ENCODE data around the gene LZTR1. TPM values are rescaled to one million over a fixed set of nuclear protein-coding genes. Genes with fewer than 3 reads are reported as not detected.
"Not testable (repeated sequence)": the region's sequence is repeated elsewhere in the genome, so short reads cannot be mapped to it uniquely, and the experiment has no call there.

The LZTR1 gene
- total RNA-seq, 1 experiment from 2014 or later, result 34.1 TPM

DNA sequence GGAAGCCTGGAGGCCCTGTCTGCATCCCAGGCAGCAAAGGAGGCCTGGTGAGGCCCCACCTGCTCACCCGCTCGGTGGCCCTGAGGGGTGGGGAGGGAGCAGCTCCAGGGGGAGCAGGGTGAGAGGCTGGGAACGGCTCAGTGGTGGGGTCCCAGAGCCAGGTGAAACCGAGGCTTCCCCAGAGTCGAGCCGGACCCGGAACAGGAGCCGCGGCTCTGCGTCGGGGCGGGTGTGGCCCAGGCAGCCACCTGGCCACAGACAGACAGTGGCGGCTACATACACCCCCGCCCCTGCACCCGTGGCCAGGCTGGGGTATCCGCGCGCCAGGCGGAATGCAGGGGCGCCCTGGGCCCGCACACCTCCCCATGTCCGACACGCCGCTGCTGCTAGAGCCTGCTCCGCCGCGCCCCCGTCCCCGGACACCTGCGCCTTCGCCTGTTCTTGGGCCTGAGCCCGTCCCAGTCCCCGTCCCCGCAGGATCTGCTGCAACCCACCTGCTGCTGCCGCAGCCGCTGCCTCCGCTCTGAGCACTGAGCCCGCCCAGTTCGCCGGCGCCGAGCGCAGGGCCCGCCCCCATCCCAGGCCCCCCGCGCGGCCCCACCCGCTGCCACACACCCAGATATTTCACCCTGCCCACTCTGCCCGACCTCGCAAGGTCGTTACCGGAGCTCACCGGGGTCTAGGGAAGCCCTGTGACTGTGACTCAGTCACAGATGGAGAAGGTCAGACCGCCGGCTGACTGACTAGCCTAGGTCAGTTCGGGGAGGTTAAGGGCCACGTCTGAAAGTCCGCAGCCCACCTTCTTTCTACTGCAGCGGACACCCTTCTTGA lies 50.2 kb downstream of the LZTR1 start, which contains the start of gene SLC7A4:
Gene SLC7A4 (minus strand): TSS at position 525 of the 831 bp plus-strand sequence. CDS start 749 bp downstream, outside the sequence.
- DNase-seq (ENCODE audit: low read depth, low spot score), result no peak
- in situ Hi-C loops (cut with HindIII; ENCODE audit: low pct_unique_long_range_greater_than_20kb, low sequenced_read_pairs), result no loop called here

DNA sequence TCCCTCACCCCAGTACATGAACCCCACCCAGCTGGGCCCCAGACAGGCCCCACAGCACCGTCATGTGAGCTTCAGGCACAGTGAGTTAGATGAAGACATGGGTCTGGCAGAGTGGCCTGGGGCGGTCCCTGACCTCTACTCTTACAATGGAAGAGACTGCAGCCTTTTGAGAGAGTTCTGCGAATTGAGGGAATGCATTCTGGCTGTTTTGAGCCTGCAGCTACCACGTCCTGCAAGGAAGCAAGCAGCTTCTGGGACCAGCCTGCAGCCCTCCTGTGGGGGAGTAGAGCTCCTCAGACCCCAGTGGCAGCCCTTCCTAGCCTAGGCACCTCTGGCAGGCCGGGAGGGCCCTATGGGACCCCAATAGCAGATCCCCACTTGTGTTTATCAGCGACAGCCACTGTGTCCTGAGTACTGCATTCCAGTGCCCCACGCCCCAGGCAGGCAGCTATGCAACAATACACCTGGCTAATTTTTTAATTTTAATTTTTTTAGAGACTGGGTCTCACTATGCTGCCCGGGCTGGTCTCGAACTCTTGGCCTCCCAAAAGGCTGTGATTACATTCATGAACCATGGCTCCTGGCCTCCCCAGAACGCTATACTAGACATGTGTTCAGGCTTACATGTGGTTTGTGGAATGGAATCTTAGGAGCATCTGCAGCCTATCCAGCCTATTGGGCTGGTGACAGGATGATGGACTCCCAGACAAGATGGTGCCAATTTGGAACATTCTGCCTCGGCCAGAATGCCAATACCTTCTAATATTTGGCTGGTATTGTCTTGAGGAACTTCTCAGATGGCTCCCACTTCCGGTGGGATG lies 51.0 kb downstream of the LZTR1 start:
- peak; percentile 70 for DNase-seq (ENCODE audit: low read depth, low spot score)
- in situ Hi-C loops (cut with HindIII; ENCODE audit: low pct_unique_long_range_greater_than_20kb, low sequenced_read_pairs), result no loop called here

DNA sequence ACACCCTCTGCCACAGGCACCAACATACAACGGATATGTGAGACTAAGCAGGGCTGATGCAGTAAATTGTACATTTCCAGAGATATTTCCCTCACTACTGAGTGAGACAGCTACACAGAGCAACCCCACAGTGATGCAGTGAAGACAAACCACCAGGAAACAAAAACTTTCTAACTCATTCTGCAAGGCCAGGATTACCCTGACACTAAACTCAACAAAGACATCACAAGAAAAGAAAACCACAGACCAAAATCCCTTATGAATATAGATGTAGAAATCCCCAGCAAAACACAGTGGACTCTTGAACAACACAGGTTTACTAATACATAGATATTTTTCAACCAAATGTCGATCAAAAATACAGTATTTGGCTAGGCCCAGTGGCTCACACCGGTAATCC lies 51.8 kb downstream of the LZTR1 start:
- no peak for DNase-seq (ENCODE audit: low read depth, low spot score)
- in situ Hi-C loops (cut with HindIII; ENCODE audit: low pct_unique_long_range_greater_than_20kb, low sequenced_read_pairs), result no loop called here

DNA sequence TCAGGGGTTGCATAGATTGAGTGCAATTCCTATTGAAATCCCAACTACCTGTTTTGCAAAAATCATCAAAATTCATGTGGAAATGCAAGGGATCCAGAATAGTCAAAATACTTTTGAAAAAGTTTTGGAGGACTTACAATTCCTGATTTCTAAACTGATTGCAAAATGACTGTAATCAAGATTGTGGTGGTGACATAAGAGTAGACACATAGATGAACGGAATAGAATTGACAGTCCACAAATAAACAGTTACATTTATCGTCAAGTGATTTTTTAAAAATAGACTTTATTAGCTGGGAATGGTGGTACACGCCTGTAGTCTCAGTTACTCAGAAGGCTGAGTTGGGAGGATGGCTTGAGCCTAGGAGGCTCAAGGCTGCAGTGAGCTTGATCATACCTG lies 52.9 kb downstream of the LZTR1 start:
- no peak for DNase-seq (ENCODE audit: low read depth, low spot score)
- in situ Hi-C loops (cut with HindIII; ENCODE audit: low pct_unique_long_range_greater_than_20kb, low sequenced_read_pairs), result no loop called here

DNA sequence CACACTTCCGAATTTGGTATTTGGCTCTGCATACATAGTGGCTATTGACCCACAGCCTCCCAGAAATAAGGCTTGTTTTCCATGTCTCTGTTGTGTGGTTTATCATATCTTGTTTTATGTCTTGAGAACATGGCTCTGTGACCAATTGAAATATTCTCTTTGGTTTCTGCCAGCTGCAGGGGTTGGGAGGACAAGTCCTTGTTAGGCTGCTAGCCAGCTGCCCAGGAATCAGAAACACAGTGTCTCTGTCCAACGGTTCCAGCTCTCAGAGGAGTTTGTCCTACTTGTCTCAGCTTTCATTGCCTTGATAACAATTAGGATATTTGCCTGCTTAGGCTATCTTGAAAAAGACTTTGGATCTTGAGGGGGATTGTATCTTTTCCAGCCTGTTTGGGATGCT lies 56.3 kb downstream of the LZTR1 start:
- in situ Hi-C loops (cut with HindIII; ENCODE audit: low pct_unique_long_range_greater_than_20kb, low sequenced_read_pairs), result no loop called here
- no peak for DNase-seq (ENCODE audit: low read depth, low spot score)

DNA sequence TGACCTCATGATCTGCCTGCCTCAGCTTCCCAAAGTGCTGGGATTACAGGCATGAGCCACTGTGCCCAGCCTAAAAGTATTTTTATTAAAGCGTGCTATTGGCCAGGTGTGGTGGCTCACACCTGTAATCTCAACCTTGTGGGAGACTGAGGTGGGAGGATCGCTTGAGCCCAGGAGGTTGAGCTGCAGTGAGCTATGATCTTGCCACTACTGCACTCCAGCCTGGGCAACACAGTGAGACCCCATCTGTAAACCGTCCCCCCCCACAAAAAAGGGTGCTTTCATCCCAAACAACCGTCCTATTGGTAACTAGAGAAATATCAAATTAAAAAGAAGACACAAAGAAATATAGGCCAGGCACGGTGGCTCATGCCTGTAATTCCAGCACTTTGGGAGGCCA lies 57.1 kb downstream of the LZTR1 start:
- in situ Hi-C loops (cut with HindIII; ENCODE audit: low pct_unique_long_range_greater_than_20kb, low sequenced_read_pairs); DNase-seq (ENCODE audit: low read depth, low spot score): not testable (repeated sequence)

DNA sequence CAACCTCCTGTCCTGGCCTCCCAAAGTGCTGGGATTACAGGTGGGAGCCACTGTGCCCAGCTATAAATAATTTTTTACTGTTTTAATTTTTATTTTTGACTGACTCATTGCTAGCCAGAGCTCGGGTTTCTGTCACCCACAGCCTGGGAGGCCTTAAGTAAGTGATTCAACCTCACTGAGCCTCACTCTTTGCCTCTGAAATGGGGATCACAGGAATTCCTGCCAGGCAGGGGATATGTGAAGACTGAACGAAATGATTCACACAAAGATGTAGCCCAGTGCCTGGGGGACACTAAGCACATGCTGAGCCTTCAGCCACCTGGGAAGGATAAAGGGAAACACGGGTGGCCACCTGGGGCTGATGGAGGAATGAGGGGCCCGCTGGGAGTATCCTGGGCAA lies 59.8 kb downstream of the LZTR1 start:
- no peak for DNase-seq (ENCODE audit: low read depth, low spot score)
- in situ Hi-C loops (cut with HindIII; ENCODE audit: low pct_unique_long_range_greater_than_20kb, low sequenced_read_pairs), result no loop called here

DNA sequence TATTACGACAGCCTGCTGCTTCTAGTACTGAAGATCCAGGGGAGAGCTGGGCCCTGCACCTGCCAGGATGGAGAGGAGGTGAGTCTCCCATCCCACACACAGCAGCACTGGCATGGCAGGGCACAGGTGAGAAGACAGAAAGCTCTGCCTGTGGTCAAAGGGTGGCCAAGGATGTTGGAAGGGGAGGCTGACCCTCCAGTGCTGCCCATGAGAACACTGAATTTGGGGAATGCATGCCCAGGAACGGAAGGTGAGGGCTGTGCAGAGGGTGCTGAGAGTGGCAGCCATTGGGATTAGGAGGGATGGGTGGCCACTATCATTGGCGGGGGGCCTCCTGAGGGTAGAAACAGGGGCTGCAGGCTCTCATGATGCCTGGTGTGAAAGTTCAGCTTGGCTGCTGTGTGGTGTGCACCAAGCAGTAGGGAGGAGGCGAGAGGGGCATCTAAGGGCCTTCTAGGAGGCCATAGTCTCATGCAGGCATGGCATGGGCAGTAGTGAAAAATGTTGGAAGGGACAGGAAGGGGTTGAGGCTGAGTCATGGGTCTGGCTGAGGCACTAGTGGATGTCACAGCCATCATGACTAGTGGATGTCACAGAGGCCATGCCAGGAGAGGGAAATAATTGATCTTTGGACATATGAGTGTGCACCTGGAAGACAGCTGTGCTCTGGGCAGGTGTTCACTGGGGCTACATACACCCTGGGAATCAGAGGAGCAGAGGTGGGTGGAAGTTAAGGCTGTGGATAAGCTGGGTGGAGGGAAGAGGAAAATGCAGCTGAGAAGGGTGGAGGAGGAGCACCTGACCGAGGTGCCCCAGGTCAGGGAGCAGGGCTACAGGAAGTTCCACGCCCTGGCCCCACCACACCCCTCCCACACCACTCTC lies 61.1 kb downstream of the LZTR1 start:
- in situ Hi-C loops (cut with HindIII; ENCODE audit: low pct_unique_long_range_greater_than_20kb, low sequenced_read_pairs), result no loop called here
- no peak for DNase-seq (ENCODE audit: low read depth, low spot score)

DNA sequence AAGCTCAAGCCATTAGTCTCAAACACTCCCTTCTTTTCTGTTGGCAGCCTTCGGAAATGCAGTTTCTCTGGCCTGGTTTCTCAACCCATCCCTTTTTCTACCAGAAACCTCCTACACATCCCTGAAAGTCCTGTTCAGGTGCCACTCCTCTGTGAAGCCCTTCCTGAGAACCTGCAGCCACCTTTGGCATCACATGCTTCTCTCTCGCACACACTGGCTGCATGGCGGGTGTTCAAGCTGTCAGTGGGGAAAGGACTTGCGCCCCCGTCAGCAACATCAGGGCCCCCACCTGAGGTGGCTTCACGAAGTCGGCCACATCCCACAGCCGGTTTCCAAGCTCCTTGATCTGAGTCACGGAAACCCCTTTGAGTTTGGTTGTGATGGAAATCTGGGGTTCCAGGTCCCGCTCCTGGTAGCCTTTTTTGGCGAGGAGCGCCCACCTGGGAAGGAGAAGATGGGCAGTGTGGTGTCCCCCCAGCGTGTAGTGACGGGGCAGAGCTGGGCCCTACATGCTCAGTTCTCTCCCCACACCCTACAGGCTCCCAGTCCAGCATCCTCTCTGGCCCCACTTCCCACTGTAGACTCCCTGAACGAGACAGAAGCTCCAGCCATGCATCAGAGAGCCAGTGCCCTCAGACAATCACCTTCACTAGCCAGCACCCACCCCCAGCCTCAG lies 61.9 kb downstream of the LZTR1 start:
- no peak for DNase-seq (ENCODE audit: low read depth, low spot score)
- in situ Hi-C loops (cut with HindIII; ENCODE audit: low pct_unique_long_range_greater_than_20kb, low sequenced_read_pairs), result no loop called here

DNA sequence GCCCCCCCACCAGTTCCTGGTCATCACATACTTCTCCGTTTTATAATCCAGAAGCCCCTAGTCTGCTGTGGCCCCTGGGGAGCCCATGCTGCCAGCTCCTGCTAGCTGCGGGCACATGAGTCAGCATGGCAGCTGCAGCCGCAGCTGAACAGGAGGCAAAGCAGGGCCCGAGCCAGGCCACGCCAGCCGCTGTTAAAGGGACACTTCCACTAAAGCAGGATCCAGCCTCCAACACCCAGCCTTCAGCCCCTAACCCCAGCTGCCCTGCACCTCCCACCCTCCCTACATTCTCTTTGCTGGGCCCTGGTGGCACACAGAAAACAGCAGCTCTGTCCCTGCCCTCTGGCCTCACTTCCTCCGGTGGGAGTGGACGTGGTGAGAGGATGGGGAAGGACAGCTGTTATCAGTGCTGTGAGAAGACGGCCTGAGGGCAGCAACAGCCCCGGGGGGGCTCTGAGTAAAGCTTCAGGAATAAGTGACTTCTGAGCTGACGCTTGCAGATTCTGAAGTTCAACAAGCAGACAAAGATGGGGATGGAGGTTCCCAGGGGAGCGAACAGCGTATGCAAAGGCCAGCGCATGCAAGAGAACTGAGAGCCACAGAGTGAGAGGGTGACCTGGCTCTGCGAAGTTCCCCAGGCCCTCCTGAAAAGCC lies 63.0 kb downstream of the LZTR1 start:
- DNase-seq (ENCODE audit: low read depth, low spot score), result no peak
- in situ Hi-C loops (cut with HindIII; ENCODE audit: low pct_unique_long_range_greater_than_20kb, low sequenced_read_pairs), result no loop called here

DNA sequence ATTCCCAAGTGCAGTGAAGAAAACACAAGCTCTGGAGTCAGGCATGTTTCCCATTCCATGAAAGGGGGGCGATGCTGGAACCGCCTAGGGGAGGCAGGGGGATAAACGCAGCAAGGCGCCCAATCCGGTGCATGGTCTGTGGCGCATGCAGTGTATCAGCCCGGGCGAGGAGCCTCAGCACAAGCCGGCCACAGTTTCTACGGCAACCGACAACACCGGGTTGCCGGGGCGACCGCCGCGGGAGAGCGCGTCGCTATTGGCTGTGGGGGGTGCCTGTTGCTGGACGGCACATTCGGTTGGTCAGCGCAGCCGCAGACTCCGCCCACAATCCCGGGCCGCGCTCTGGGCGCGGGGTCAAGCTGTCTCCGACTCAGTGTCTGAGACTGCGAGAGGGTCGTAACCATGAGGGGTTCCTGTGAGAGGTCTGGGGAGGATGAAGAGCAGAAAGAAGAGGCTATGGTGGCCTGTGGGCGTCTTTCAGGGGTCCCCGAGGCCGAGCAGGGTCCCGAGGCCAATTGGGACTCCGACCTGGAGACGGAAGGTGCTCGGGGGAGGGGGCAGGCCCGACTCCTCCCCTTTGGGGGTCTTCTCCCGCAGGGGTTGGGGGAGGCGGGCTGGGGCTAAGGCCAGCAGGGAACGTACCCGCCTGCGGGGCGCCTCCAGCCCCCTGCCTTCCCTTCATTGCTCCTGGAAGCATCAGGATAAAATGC lies 63.6 kb downstream of the LZTR1 start, which contains the start of gene LRRC74B:
Gene LRRC74B (plus strand): TSS at position 362 of the 710 bp plus-strand sequence. CDS start 41 bp downstream, at position 403.
- peak; percentile 84 for DNase-seq (ENCODE audit: low read depth, low spot score)
- in situ Hi-C loops (cut with HindIII; ENCODE audit: low pct_unique_long_range_greater_than_20kb, low sequenced_read_pairs), result no loop called here

DNA sequence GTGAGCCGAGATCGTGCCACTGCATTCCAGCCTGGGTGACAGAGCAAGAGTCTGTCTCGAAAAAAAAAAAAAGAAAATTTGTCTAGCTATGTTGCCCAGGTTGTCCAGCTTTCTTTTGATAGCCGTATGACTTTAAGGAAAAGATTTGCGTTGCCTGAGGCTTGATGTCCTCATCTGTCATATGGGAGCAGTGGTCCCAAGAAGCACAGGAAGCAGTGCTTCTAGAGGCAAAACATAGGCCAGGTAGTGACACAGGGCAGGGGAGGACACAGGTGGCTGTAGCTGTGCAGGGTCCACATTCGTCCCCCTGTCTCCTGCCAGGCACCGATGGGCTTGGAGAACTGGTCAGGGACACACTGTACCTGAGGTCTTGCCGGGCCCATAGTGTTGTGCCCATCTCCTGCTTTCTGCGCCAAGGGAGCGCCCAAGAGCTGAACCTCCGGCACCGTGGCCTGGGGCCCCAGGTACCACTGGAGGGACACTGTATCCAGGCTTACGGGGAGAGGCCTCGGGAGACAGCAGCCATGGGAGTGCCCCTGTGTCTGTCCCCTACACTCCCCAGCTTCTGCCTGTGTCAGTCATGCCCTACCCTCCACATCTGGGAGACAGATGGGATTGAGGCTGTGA lies 65.1 kb downstream of the LZTR1 start:
- in situ Hi-C loops (cut with HindIII; ENCODE audit: low pct_unique_long_range_greater_than_20kb, low sequenced_read_pairs), result no loop called here
- DNase-seq (ENCODE audit: low read depth, low spot score), result no peak

DNA sequence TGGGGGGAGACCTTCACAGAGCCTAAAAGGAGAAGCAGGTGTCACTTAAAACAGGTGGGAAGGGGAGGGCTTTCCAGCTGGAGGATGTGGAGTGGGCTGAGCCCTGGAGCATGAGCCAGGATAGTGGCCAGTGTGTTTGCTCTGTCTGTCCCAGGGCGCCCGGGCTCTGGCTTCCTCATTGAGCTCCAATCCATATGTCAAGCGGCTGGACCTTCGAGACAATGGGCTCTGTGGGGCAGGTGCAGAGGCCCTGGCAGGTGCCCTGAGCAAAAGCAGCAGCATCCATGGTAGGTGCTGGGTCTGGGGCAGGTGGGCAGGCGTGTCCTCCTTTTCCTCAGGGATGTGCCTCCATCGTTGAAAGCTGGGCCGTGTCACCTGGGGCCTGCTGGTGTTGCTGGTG lies 65.6 kb downstream of the LZTR1 start:
- no peak for DNase-seq (ENCODE audit: low read depth, low spot score)
- in situ Hi-C loops (cut with HindIII; ENCODE audit: low pct_unique_long_range_greater_than_20kb, low sequenced_read_pairs), result no loop called here

DNA sequence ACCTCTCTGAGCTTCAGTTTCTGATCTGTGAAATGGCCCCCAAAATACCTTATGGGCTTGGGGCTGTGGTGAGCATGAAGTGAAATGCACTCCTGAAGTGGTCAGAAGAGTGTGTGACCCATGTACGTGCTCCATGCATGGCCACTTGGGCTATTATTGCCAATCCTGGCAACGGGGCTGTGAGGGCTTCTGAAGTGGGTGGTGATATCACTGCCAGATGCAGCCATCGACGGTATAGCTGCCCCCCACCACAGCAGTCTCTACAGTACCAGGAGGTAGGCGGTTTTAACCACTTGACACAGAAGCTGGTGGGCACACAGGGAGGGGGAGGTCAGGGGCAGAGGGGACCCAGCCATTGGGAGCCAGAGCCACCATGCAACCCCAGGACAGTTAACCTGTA lies 66.4 kb downstream of the LZTR1 start:
- in situ Hi-C loops (cut with HindIII; ENCODE audit: low pct_unique_long_range_greater_than_20kb, low sequenced_read_pairs); DNase-seq (ENCODE audit: low read depth, low spot score): not testable (repeated sequence)

All from SK-MEL-5 (cell line).